ENCODE results near the gene FANCF.

The FANCF gene

DNA sequence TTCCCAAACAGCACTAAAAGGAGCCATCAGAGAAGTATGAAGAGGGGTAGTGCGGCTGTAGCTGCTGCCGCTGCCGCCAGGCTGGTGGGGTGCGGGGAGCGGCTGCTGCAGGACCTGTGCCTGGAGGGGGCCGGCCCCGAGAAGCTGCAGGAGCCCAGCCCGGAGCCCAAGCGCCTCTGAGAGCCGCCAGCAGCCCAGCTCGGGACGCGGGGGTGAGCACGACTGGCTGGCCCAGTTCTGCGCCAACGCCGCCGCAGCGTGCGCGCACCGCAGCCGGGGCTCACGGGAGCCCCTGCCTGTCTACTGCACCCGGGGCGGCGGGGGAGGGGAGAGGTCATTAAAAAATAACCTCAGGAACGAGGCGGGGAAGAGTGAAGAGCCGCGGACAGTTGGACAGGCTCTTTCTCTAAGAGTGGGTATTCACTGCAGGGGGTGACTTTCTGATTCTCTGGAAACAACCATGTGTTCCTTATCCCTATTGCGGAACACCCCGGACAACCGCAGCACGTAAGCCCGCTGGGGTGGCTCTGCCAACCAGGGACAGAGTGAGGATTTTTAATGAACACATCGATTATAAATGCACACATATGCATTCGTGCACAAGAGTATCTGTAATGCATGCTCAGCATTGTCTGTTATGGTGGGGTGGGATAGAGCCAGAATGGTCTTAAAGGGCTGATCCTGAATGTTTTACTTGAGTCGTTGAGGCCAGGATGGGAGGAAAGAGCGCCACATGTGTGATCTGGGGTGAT is 41.2 kb upstream of the FANCF start:
- Histone ChIP-seq H3K4me3 (replicated peaks; ENCODE audit: insufficient read depth, low read length) (no peak overlapping the region), H3K27ac (replicated peaks) (no peak overlapping the region), H3K27me3 (ENCODE audit: insufficient read depth, poor library complexity, severe bottlenecking) (peaks cover 18% of the 10 kb centered on the region)
- TF ChIP-seq POLR2AphosphoS5 (IDR thresholded peaks at IDR 0.05; ENCODE audit: low read depth) (no peak), SPI1 (IDR thresholded peaks at IDR 0.05; ENCODE audit: borderline replicate concordance, low read depth) (no peak), GABPA (IDR thresholded peaks at IDR 0.05; ENCODE audit: low read depth) (no peak)
- TF ChIP-seq, protein P1, sequence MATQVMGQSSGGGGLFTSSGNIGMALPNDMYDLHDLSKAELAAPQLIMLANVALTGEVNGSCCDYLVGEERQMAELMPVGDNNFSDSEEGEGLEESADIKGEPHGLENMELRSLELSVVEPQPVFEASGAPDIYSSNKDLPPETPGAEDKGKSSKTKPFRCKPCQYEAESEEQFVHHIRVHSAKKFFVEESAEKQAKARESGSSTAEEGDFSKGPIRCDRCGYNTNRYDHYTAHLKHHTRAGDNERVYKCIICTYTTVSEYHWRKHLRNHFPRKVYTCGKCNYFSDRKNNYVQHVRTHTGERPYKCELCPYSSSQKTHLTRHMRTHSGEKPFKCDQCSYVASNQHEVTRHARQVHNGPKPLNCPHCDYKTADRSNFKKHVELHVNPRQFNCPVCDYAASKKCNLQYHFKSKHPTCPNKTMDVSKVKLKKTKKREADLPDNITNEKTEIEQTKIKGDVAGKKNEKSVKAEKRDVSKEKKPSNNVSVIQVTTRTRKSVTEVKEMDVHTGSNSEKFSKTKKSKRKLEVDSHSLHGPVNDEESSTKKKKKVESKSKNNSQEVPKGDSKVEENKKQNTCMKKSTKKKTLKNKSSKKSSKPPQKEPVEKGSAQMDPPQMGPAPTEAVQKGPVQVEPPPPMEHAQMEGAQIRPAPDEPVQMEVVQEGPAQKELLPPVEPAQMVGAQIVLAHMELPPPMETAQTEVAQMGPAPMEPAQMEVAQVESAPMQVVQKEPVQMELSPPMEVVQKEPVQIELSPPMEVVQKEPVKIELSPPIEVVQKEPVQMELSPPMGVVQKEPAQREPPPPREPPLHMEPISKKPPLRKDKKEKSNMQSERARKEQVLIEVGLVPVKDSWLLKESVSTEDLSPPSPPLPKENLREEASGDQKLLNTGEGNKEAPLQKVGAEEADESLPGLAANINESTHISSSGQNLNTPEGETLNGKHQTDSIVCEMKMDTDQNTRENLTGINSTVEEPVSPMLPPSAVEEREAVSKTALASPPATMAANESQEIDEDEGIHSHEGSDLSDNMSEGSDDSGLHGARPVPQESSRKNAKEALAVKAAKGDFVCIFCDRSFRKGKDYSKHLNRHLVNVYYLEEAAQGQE (IDR thresholded peaks at IDR 0.05; ENCODE audit: insufficient replicate concordance, low read depth), result no peak
- TF ChIP-seq, protein P2, sequence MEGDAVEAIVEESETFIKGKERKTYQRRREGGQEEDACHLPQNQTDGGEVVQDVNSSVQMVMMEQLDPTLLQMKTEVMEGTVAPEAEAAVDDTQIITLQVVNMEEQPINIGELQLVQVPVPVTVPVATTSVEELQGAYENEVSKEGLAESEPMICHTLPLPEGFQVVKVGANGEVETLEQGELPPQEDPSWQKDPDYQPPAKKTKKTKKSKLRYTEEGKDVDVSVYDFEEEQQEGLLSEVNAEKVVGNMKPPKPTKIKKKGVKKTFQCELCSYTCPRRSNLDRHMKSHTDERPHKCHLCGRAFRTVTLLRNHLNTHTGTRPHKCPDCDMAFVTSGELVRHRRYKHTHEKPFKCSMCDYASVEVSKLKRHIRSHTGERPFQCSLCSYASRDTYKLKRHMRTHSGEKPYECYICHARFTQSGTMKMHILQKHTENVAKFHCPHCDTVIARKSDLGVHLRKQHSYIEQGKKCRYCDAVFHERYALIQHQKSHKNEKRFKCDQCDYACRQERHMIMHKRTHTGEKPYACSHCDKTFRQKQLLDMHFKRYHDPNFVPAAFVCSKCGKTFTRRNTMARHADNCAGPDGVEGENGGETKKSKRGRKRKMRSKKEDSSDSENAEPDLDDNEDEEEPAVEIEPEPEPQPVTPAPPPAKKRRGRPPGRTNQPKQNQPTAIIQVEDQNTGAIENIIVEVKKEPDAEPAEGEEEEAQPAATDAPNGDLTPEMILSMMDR (IDR thresholded peaks at IDR 0.05; ENCODE audit: insufficient read depth, low read length), result no peak
- no peak for DNase-seq (ENCODE audit: low read depth in 1 of 2, low spot score in 1 of 2)

DNA sequence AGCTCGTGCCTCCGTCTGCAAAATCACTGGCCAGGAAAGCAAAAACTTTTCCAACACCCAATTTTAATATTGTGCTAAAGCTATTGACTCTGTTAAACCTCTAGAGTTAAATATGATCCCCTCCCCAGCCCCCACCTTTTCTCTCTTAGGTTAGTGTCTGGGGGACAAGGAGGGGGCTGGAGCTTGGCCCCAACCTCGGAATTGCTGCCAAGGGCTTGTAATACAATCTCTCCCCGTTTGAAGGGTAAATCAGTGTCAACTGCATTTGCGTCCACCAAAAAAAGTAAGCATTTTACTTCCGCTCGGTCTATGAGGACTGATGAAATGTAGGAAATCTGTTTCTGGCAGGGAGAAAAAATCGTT is 40.7 kb upstream of the FANCF start, which contains the start of gene GAS2:
Gene GAS2, plus strand, starts transcription at position 287 of the 363 bp plus-strand sequence. CDS start 8,259 bp downstream, outside the sequence.
- no peak for DNase-seq (ENCODE audit: low read depth in 1 of 2, low spot score in 1 of 2)
- Histone ChIP-seq H3K27me3 (ENCODE audit: insufficient read depth, poor library complexity, severe bottlenecking) (peaks cover 18% of the 10 kb centered on the region), H3K4me3 (replicated peaks; ENCODE audit: insufficient read depth, low read length) (no peak within 1 kb of the TSS), H3K27ac (replicated peaks) (no peak within 1 kb of the TSS)
- TF ChIP-seq, protein P1 (IDR thresholded peaks at IDR 0.05; ENCODE audit: insufficient replicate concordance, low read depth), result no peak
- TF ChIP-seq SPI1 (IDR thresholded peaks at IDR 0.05; ENCODE audit: borderline replicate concordance, low read depth) (no peak), POLR2AphosphoS5 (IDR thresholded peaks at IDR 0.05; ENCODE audit: low read depth) (no peak), GABPA (IDR thresholded peaks at IDR 0.05; ENCODE audit: low read depth) (no peak)
- TF ChIP-seq, protein P2 (IDR thresholded peaks at IDR 0.05; ENCODE audit: insufficient read depth, low read length), result no peak

DNA sequence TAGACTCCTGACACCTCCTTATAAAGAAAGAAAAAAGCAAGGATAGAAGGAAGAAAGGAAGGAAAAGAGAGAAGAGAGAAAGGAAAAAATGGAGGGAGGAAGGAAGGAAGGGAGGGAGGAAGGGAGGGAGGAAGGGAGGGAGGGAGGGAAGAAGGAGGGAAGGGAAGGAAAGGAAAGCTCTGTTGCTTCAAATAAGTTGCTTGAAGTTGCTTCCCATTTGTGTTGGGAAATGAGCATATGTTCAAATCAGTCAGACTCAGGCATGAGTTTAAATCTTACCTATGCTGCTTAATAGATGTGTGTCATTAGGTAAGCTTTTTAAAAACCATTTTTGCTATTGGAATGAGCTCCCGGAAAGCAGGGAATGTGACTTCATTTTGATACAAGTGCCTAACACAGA is 34.2 kb upstream of the FANCF start:
- DNase-seq (ENCODE audit: low read depth in 1 of 2, low spot score in 1 of 2), result no peak
- H3K4me3 ChIP-seq (replicated peaks; ENCODE audit: insufficient read depth, low read length), result no peak overlapping the region
- H3K27ac ChIP-seq (replicated peaks), result no peak overlapping the region
- TF ChIP-seq, protein P2 (IDR thresholded peaks at IDR 0.05; ENCODE audit: insufficient read depth, low read length), result no peak
- TF ChIP-seq GABPA (IDR thresholded peaks at IDR 0.05; ENCODE audit: low read depth) (no peak), SPI1 (IDR thresholded peaks at IDR 0.05; ENCODE audit: borderline replicate concordance, low read depth) (no peak), POLR2AphosphoS5 (IDR thresholded peaks at IDR 0.05; ENCODE audit: low read depth) (no peak)
- TF ChIP-seq, protein P1 (IDR thresholded peaks at IDR 0.05; ENCODE audit: insufficient replicate concordance, low read depth), result no peak
- H3K27me3 ChIP-seq (ENCODE audit: insufficient read depth, poor library complexity, severe bottlenecking), result no peaks in the 10 kb centered on the region
